ENCODE data around the gene PCDHGA1.

DNA sequence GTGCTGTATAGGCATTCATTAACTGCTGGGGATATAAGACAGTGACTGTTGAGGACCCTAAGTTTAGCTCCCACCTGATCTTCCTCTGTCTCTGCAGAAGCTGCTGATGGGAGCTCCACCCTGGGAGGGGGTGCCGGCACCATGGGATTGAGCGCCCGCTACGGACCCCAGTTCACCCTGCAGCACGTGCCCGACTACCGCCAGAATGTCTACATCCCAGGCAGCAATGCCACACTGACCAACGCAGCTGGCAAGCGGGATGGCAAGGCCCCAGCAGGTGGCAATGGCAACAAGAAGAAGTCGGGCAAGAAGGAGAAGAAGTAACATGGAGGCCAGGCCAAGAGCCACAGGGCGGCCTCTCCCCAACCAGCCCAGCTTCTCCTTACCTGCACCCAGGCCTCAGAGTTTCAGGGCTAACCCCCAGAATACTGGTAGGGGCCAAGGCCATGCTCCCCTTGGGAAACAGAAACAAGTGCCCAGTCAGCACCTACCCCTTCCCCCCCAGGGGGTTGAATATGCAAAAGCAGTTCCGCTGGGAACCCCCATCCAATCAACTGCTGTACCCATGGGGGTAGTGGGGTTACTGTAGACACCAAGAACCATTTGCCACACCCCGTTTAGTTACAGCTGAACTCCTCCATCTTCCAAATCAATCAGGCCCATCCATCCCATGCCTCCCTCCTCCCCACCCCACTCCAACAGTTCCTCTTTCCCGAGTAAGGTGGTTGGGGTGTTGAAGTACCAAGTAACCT lies 180.7 kb downstream of the PCDHGA1 start:
- no peak for TF ChIP-seq EZH2phosphoT487 (IDR thresholded peaks at IDR 0.05; ENCODE audit: low read length)
- TF ChIP-seq, protein P1, sequence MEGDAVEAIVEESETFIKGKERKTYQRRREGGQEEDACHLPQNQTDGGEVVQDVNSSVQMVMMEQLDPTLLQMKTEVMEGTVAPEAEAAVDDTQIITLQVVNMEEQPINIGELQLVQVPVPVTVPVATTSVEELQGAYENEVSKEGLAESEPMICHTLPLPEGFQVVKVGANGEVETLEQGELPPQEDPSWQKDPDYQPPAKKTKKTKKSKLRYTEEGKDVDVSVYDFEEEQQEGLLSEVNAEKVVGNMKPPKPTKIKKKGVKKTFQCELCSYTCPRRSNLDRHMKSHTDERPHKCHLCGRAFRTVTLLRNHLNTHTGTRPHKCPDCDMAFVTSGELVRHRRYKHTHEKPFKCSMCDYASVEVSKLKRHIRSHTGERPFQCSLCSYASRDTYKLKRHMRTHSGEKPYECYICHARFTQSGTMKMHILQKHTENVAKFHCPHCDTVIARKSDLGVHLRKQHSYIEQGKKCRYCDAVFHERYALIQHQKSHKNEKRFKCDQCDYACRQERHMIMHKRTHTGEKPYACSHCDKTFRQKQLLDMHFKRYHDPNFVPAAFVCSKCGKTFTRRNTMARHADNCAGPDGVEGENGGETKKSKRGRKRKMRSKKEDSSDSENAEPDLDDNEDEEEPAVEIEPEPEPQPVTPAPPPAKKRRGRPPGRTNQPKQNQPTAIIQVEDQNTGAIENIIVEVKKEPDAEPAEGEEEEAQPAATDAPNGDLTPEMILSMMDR (IDR thresholded peaks at IDR 0.05; ENCODE audit: low read length): no peak
